Uterus (tissue), 2 donors: Measurements from ENCODE around the gene KLF6.

Experiments
- POLR2A ChIP-seq, 2 donors: fragments of 450-650 bp; IDR thresholded peaks; one replicate each; pipeline ENCODE4 v1.6.1; 2016; ENCODE audit warnings: antibody characterized with exemption in 2 of 2, mild to moderate bottlenecking in 1 of 2, moderate library complexity in 1 of 2
- TF ChIP-seq, protein P1 (sequence below), 4 experiments: fragments of 200-600 bp in 2 of 4; fragments of 450-650 bp in 2 of 4; sonication (generic) in 2 of 4; IDR thresholded peaks; one replicate each; pipeline ENCODE4 v1.5.1; 2016 to 2019; ENCODE audit warnings: antibody characterized with exemption in 4 of 4, mild to moderate bottlenecking in 2 of 4, moderate library complexity in 1 of 4

- TF ChIP-seq, protein P1, sequence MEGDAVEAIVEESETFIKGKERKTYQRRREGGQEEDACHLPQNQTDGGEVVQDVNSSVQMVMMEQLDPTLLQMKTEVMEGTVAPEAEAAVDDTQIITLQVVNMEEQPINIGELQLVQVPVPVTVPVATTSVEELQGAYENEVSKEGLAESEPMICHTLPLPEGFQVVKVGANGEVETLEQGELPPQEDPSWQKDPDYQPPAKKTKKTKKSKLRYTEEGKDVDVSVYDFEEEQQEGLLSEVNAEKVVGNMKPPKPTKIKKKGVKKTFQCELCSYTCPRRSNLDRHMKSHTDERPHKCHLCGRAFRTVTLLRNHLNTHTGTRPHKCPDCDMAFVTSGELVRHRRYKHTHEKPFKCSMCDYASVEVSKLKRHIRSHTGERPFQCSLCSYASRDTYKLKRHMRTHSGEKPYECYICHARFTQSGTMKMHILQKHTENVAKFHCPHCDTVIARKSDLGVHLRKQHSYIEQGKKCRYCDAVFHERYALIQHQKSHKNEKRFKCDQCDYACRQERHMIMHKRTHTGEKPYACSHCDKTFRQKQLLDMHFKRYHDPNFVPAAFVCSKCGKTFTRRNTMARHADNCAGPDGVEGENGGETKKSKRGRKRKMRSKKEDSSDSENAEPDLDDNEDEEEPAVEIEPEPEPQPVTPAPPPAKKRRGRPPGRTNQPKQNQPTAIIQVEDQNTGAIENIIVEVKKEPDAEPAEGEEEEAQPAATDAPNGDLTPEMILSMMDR (IDR thresholded peaks at IDR 0.05): no peak
- no peak for TF ChIP-seq POLR2A (IDR thresholded peaks at IDR 0.05)
These were observed 50.9 kb downstream of the KLF6 start for GRCh38 chr10:3734111-3734510.
